Measurements from ENCODE around the gene TLK1. TPM values are rescaled to one million over a fixed set of nuclear protein-coding genes. Genes with fewer than 3 reads are reported as not detected.

Gene TLK1
- total RNA-seq, 2 experiments from 2014 or later = 29.7 to 150 TPM

- ChIA-PET CTCF (ENCODE audit: unreplicated experiment) (no interaction called here), POLR2A (interaction anchor here (0.8 to 1.8 kb wide), 4 partner anchors 9 to 20 kb away, joined by 3 to 6 read pairs (median 4); no protein-coding TSS in a partner anchor)
- intact Hi-C loops (cut with micrococcal nuclease; ENCODE audit: unreplicated experiment) = no loop called here
Observed at GRCh38 chr2:171178993-171179392, 18.3 kb upstream of the TLK1 start.

GRCh38 chr2:171176516-171176915, 15.8 kb upstream of the TLK1 start:
- no peak overlapping the region for H2AFZ ChIP-seq (ENCODE audit: low read length)
- H3K4me1 ChIP-seq (ENCODE audit: insufficient read depth, low read length, poor library complexity, severe bottlenecking) = no peaks in the 10 kb centered on the region
- H3K4me2 ChIP-seq (ENCODE audit: low read length) = no peak overlapping the region
- no peak overlapping the region for H3K27ac ChIP-seq (ENCODE audit: low read depth, low read length, poor library complexity, severe bottlenecking)
- no peaks in the 10 kb centered on the region; the same call in 1 of the 2 replicates for H3K36me3 ChIP-seq (ENCODE audit: insufficient read depth, low read length)
- intact Hi-C loops (cut with micrococcal nuclease; ENCODE audit: unreplicated experiment) = no loop called here
- ChIA-PET POLR2A (no interaction called here), CTCF (ENCODE audit: unreplicated experiment) (no interaction called here)
- H3K79me2 ChIP-seq (ENCODE audit: insufficient read depth, low read depth, low read length) = no peaks in the 10 kb centered on the region
- H3K4me3 ChIP-seq (ENCODE audit: low read depth, low read length, poor library complexity, severe bottlenecking) = no peak overlapping the region
- peaks cover 14% of the 10 kb centered on the region; the same call in 1 of the 2 replicates for H3K9me3 ChIP-seq (ENCODE audit: low read length)
- no peaks in the 10 kb centered on the region for H3K9me2 ChIP-seq (ENCODE audit: insufficient read depth, low read length)
- no peak for TF ChIP-seq EZH2phosphoT487 (IDR thresholded peaks at IDR 0.05; ENCODE audit: borderline replicate concordance, low read depth, low read length)
- no peak for TF ChIP-seq CTCF (conservative IDR thresholded peaks at IDR 0.05; ENCODE audit: low read length)
- no peaks in the 10 kb centered on the region for H4K20me1 ChIP-seq (ENCODE audit: insufficient read depth, low read length)
- BruUV-seq (replicated peaks) = no TSS peak
- DNase-seq (ENCODE audit: low spot score) = no peak

More at GRCh38 chr2:171178993-171179392, 18.3 kb upstream of the TLK1 start:
- BruUV-seq (replicated peaks) = no TSS peak
- no peaks in the 10 kb centered on the region for H3K36me3 ChIP-seq (ENCODE audit: insufficient read depth, low read length)
- no peak overlapping the region for H2AFZ ChIP-seq (ENCODE audit: low read length)
- H3K4me3 ChIP-seq (ENCODE audit: low read depth, low read length, poor library complexity, severe bottlenecking) = no peak overlapping the region
- no peaks in the 10 kb centered on the region for H3K79me2 ChIP-seq (ENCODE audit: insufficient read depth, low read depth, low read length)
- no peak overlapping the region for H3K4me2 ChIP-seq (ENCODE audit: low read length)
- H4K20me1 ChIP-seq (ENCODE audit: insufficient read depth, low read length) = no peaks in the 10 kb centered on the region
- H3K27ac ChIP-seq (ENCODE audit: low read depth, low read length, poor library complexity, severe bottlenecking) = no peak overlapping the region
- no peak for TF ChIP-seq EZH2phosphoT487 (IDR thresholded peaks at IDR 0.05; ENCODE audit: borderline replicate concordance, low read depth, low read length)
- no peaks in the 10 kb centered on the region for H3K9me3 ChIP-seq (ENCODE audit: low read length)
- H3K4me1 ChIP-seq (ENCODE audit: insufficient read depth, low read length, poor library complexity, severe bottlenecking) = no peaks in the 10 kb centered on the region
- DNase-seq (ENCODE audit: low spot score) = no peak
- H3K9me2 ChIP-seq (ENCODE audit: insufficient read depth, low read length) = no peaks in the 10 kb centered on the region

GRCh38 chr2:171174075-171174474, 13.4 kb upstream of the TLK1 start:
- no peaks in the 10 kb centered on the region for H3K9me2 ChIP-seq (ENCODE audit: insufficient read depth, low read length)
- TF ChIP-seq EZH2phosphoT487 (IDR thresholded peaks at IDR 0.05; ENCODE audit: borderline replicate concordance, low read depth, low read length) (no peak), CTCF (conservative IDR thresholded peaks at IDR 0.05; ENCODE audit: low read length) (no peak)
- peaks cover 14% of the 10 kb centered on the region; the same call in 1 of the 2 replicates for H3K9me3 ChIP-seq (ENCODE audit: low read length)
- H3K4me3 ChIP-seq (ENCODE audit: low read depth, low read length, poor library complexity, severe bottlenecking) = no peak overlapping the region
- no peak overlapping the region for H2AFZ ChIP-seq (ENCODE audit: low read length)
- POLR2A ChIA-PET = interaction anchor here (0.6 to 1.7 kb wide), 8 partner anchors 8 to 47 kb away, joined by 3 to 7 read pairs (median 4); no protein-coding TSS in a partner anchor
- no peak for DNase-seq (ENCODE audit: low spot score)
- CTCF ChIA-PET (ENCODE audit: unreplicated experiment) = no interaction called here
- H3K36me3 ChIP-seq (ENCODE audit: insufficient read depth, low read length) = no peaks in the 10 kb centered on the region; the same call in 1 of the 2 replicates
- H4K20me1 ChIP-seq (ENCODE audit: insufficient read depth, low read length) = no peaks in the 10 kb centered on the region
- intact Hi-C loops (cut with micrococcal nuclease; ENCODE audit: unreplicated experiment) = no loop called here
- no peak overlapping the region for H3K4me2 ChIP-seq (ENCODE audit: low read length)
- no peaks in the 10 kb centered on the region for H3K4me1 ChIP-seq (ENCODE audit: insufficient read depth, low read length, poor library complexity, severe bottlenecking)
- no peak overlapping the region for H3K27ac ChIP-seq (ENCODE audit: low read depth, low read length, poor library complexity, severe bottlenecking)
- no TSS peak for BruUV-seq (replicated peaks)
- no peaks in the 10 kb centered on the region for H3K79me2 ChIP-seq (ENCODE audit: insufficient read depth, low read depth, low read length)
